GM13977 (cell line): Measurements from ENCODE around the gene HBEGF.

Source experiments
- DNase-seq: peaks from one replicate; pipeline ENCODE4 v3.0.0; 2012; ENCODE audit warnings: low spot score
- in situ Hi-C: fragments of 300-500 bp; cut with MboI; formaldehyde crosslinking; loops from one replicate; pipeline ENCODE4 v1.12.0; 2022; ENCODE audit warnings: low sequenced_read_pairs, low pct_unique_long_range_greater_than_20kb, mixed read lengths, inconsistent platforms; ENCODE audit not compliant: unreplicated experiment
- TF ChIP-seq, protein P1 (sequence below): IDR thresholded peaks from 2 replicates; pipeline ENCODE4 v1.5.1; 2012; ENCODE audit warnings: mild to moderate bottlenecking, control low read depth; ENCODE audit not compliant: insufficient read depth; ENCODE audit errors: extremely low read depth, missing control alignments

Gene HBEGF

DNA sequence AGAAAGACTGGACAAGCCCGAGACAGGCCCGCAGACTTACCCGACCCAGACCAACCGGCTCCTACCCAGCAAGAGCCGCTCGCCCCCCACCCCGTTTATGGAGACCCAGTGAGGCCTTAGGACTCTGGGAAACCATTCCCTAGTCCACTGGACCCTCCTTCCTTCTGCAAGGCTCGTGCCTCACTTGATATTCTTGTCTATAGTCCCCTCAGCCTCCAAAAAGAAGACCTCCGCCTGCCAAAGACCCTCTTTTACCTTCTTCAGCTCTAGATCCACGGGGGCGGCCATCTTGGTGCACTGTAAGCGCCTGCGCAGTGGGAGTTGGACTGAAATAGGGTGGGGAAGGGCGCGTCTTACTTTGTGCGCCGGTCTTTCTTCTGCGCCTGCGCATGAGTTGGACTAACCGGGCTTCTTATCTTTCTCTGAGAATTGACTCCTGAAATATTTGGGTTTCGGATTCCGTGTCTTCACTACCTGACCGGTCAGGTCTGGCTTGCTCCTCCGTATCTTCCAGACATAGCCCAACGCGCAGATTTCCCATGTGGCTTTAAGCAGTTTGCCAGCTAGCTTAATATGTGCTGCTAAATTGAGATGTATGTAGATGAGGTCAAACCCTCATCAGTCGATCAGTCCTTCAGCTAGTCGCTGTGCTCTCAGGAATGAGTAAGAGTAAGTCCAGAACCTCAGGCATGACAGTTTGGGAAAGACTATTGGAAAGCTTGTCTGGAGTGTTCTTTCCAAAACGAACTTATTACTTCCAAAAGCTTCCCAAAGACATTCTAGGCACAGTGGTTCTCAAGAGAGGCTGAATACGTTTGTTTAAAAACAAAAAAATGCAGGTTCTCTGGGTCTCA lies 43.4 kb downstream of the HBEGF start, which contains the start of gene PFDN1:
PFDN1 (minus strand) TSS at position 316 of the 854 bp plus-strand sequence; CDS start at position 288, 28 bp downstream.
- peak; percentile 91 for DNase-seq
- TF ChIP-seq, protein P1, sequence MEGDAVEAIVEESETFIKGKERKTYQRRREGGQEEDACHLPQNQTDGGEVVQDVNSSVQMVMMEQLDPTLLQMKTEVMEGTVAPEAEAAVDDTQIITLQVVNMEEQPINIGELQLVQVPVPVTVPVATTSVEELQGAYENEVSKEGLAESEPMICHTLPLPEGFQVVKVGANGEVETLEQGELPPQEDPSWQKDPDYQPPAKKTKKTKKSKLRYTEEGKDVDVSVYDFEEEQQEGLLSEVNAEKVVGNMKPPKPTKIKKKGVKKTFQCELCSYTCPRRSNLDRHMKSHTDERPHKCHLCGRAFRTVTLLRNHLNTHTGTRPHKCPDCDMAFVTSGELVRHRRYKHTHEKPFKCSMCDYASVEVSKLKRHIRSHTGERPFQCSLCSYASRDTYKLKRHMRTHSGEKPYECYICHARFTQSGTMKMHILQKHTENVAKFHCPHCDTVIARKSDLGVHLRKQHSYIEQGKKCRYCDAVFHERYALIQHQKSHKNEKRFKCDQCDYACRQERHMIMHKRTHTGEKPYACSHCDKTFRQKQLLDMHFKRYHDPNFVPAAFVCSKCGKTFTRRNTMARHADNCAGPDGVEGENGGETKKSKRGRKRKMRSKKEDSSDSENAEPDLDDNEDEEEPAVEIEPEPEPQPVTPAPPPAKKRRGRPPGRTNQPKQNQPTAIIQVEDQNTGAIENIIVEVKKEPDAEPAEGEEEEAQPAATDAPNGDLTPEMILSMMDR = no peak
- in situ Hi-C loops = no loop called here

DNA sequence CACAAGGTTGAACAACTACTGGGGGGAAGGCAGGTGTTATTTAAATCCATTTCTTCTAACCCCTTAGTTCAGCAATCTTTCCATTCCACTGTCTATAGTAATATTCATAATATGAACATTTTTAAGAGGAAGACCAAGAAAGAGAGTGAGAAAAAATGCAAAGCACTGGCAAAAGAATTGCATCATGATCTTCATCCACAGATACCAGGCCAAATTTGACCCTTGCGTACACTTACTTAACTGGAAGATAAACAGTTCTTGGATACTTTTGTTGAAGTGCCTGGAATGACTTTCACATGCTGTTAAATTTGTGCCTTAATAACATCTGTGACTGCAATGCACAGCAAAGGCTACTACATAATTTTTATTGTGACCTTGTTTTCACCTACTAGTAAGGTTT lies 45.3 kb downstream of the HBEGF start:
- in situ Hi-C loops = no loop called here
- DNase-seq = no peak
- TF ChIP-seq, protein P1 = no peak

DNA sequence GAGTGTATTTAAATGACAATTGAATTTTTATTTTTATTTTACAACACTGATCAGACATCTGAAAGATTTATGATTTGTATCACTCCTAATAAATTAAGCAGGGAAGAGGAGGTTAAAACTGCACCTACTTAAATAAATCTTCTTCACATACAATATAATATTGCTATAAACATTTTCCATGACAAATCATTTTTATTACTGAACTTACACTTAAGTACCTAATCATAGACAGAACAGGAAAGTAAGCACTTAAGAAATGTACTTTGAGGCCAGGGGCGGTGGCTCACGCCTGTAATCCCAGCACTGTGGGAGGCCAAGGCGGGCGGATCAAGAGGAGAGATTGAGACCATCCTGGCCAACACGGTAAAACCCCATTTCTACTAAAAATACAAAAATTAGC lies 47.3 kb downstream of the HBEGF start:
- in situ Hi-C loops = no loop called here
- TF ChIP-seq, protein P1 = no peak
- no peak for DNase-seq

DNA sequence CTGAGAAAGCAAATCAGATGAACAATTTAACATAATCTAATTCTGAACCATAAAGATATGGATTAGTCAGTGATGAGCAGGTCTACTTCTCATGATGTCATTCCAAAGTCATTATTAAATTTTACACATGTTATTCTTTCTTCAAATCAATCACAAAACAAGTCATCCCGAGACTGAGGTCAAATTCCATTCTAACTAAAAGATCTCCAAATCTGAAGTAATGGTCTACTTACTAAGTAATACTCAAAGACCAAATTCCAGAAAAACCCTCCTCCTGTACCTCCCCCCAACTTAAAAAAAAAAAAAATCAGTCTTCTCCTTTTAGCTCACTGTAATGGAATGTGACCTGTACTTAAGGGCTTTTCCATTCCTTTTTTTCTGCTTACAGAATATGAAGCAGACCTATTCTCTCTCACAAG lies 48.2 kb downstream of the HBEGF start:
- DNase-seq = no peak
- TF ChIP-seq, protein P1 = no peak
- in situ Hi-C loops = no loop called here

DNA sequence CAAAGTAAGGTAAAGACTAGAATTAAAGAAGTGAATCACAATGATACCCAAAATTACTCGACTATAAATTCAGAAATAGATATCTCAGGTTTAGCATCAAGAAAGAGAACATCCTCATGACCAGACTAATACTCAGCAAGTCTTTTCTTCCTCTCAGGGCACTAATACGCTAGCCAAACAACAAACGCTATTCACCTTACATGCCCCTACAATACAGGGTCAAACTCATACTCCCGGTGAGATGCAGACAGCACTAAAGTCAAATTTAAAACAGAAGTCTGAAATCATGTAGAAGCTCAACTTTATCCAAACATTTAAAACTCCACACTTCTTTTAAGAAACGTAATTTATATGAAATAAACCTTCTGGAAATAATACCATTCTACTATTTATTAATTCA lies 49.1 kb downstream of the HBEGF start:
- TF ChIP-seq, protein P1 = no peak
- in situ Hi-C loops = no loop called here

DNA sequence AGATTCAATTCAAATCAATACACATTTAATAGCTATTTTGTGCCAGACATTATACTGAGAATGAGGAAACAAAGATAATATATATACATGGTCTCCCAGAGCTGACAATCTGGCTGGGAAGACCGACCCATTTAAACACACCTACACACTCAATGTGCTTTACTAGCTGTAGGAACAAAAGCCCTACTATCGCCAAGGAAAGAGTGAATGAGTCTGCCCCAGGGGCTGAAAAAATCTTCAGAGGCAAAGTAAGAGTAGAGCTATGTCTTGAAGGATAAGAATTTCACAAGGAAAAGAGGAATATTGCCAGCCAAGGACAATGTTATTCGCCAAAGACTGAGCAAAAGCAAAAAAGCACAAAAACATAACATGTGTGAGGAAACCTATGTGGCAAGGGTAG lies 50.1 kb downstream of the HBEGF start:
- TF ChIP-seq, protein P1 = no peak
- in situ Hi-C loops = no loop called here
- DNase-seq = no peak

More for the DNA sequence above, 49.1 kb downstream of the HBEGF start:
- no peak for DNase-seq
